Osteocyte (in vitro differentiated cells): Measurements from ENCODE around the gene AOPEP. TPM values are rescaled to one million over a fixed set of nuclear protein-coding genes. Genes with fewer than 3 reads are reported as not detected.

Experiments used
- DNase-seq: peaks from one replicate; pipeline ENCODE4 v3.0.0; 2021; ENCODE audit warnings: mixed read lengths; ENCODE audit not compliant: unreplicated experiment; ENCODE audit errors: extremely low spot score
- H3K27ac Mint-ChIP-seq: one replicate; pipeline ENCODE4 v1.8.0; 2021; ENCODE audit warnings: mild to moderate bottlenecking, mixed read lengths; ENCODE audit not compliant: unreplicated experiment
- H3K27me3 Mint-ChIP-seq: one replicate; pipeline ENCODE4 v1.8.0; 2021; ENCODE audit warnings: mixed read lengths; ENCODE audit not compliant: unreplicated experiment
- H3K36me3 Mint-ChIP-seq: one replicate; pipeline ENCODE4 v1.8.0; 2021; ENCODE audit warnings: mixed read lengths; ENCODE audit not compliant: unreplicated experiment
- H3K4me1 Mint-ChIP-seq: one replicate; pipeline ENCODE4 v1.8.0; 2021; ENCODE audit warnings: mixed read lengths; ENCODE audit not compliant: unreplicated experiment
- H3K4me3 Mint-ChIP-seq: one replicate; pipeline ENCODE4 v1.8.0; 2021; ENCODE audit warnings: mild to moderate bottlenecking, moderate library complexity, mixed read lengths; ENCODE audit not compliant: unreplicated experiment
- H3K9me3 Mint-ChIP-seq: one replicate; pipeline ENCODE4 v1.8.0; 2021; ENCODE audit warnings: mixed read lengths; ENCODE audit not compliant: unreplicated experiment
- total RNA-seq: library from RNA; stranded (reverse); gene quantifications from 2 replicates; pipeline ENCODE4 v1.2.1, GENCODE V29; 2021
- TF ChIP-seq, protein P1 (sequence below): fragments of 200-600 bp; sonication (generic); IDR thresholded peaks from 2 replicates; pipeline ENCODE4 v1.5.0; 2021; ENCODE audit warnings: antibody characterized with exemption, mild to moderate bottlenecking, moderate library complexity

Gene AOPEP
- total RNA-seq, 1 donor from 2014 or later, result 108 TPM

DNA sequence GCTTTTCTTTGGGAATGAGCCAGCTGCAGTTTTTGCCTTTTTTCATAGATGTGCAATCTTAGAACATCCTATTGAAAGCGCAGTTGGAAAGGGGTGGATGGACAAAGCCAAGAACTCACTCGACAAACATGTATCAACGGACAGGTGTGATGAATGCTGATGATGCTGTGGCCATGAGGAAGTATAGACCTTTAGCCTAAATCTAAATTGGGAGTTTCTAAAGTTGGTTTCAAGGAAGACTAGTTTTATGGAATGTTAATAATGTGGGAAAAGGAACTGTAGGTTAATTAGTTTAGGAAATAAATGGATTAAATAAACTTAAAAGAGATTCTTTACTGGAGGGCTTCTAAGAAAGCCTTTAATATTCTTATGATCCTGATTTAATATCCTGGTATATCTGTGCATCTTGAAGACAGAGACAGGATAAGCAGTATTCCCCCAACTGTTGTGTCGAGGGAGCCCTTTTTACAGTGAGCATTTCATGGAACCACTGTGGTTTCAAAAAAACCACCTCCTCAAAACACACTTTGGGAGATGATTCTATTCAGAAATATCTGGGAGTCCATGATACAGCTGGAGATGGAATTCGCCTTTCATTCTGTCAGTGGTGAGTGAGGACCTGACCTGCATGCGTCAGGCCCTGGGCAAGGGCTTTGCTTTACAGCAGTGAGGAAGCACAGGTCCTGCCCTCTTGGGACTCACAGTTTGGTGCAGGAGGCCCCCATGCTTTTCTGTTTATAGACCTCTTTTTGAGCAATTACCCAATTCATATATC is 82.6 kb downstream of the AOPEP start:
- Mint-ChIP-seq H3K4me1 (peaks cover 70% of the 10 kb centered on the region), H3K27me3 (no peaks in the 10 kb centered on the region), H3K4me3 (no peak overlapping the region), H3K36me3 (peaks cover 11% of the 10 kb centered on the region), H3K9me3 (no peaks in the 10 kb centered on the region), H3K27ac (no peak overlapping the region)
- TF ChIP-seq, protein P1, sequence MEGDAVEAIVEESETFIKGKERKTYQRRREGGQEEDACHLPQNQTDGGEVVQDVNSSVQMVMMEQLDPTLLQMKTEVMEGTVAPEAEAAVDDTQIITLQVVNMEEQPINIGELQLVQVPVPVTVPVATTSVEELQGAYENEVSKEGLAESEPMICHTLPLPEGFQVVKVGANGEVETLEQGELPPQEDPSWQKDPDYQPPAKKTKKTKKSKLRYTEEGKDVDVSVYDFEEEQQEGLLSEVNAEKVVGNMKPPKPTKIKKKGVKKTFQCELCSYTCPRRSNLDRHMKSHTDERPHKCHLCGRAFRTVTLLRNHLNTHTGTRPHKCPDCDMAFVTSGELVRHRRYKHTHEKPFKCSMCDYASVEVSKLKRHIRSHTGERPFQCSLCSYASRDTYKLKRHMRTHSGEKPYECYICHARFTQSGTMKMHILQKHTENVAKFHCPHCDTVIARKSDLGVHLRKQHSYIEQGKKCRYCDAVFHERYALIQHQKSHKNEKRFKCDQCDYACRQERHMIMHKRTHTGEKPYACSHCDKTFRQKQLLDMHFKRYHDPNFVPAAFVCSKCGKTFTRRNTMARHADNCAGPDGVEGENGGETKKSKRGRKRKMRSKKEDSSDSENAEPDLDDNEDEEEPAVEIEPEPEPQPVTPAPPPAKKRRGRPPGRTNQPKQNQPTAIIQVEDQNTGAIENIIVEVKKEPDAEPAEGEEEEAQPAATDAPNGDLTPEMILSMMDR, result no peak
- no peak for DNase-seq

DNA sequence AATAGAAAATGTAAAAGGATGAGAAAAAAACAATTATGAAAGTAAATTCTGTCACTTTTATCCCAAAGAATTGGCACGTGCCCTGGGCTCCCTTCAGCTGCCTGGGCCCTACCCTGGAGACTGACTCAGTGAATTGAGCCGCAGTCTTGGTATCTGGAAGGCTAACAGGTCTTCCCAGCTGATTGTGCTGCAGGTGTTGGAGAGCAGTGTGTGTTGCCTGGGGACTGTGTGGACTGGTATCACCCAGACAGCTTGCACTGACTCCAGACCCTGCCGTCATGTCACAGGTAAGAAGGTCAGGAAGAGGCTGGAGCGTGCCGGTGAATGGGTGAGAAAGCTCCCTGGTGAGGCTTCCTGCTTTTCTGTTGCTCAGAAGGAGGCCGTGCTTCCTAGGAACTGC is 83.3 kb downstream of the AOPEP start:
- Mint-ChIP-seq H3K36me3 (peaks cover 11% of the 10 kb centered on the region), H3K4me3 (no peak overlapping the region), H3K27ac (no peak overlapping the region), H3K27me3 (no peaks in the 10 kb centered on the region), H3K9me3 (no peaks in the 10 kb centered on the region), H3K4me1 (peaks cover 65% of the 10 kb centered on the region)
- TF ChIP-seq, protein P1, result no peak
- no peak for DNase-seq

DNA sequence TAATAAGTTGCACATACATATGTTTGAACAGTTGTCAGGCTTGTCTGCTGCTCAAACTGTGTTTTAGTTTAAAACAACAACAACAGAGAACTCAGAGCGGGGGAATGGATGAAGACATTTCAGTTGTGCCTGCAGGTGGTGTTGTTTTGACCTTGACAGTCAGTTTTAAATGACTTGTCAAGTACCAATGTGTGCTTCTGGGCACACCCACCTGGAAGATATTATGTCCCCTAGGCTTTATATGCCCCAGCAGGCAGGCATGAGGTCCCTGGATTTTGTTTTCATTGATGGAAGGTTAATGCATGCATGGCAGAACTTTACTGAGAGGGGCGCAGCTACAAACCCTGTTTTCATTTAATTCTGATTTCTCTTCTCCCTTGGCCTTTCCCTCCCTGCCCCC is 84.6 kb downstream of the AOPEP start:
- H3K9me3 Mint-ChIP-seq, result no peaks in the 10 kb centered on the region
- TF ChIP-seq, protein P1, result peak; percentile 10
- H3K36me3 Mint-ChIP-seq, result peaks cover 11% of the 10 kb centered on the region
- H3K27ac Mint-ChIP-seq, result peak overlapping the region; percentile 69
- no peak overlapping the region for H3K4me3 Mint-ChIP-seq
- H3K4me1 Mint-ChIP-seq, result peaks cover 52% of the 10 kb centered on the region
- no peaks in the 10 kb centered on the region for H3K27me3 Mint-ChIP-seq
- no peak for DNase-seq

DNA sequence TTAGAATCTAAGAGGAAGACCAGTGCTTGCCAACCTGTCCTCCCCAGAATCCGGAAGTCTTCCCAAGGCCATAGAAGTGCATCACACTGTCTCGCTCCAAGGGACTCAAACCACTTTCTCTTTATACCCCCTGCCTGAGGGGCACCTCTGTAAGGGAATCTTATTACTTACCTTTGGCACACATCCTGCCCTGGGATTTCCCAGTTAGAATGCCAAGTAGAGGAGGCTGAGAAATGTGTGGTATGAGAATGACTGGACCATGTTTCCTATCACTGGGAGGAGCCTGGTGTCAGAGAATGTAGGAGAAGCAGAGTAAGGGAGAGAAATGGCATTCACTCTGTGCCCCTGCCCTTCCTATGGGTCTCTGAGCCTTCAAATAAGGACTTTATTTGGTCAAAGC is 85.8 kb downstream of the AOPEP start:
- no peak for DNase-seq
- H3K36me3 Mint-ChIP-seq, result peaks cover 9% of the 10 kb centered on the region
- H3K27ac Mint-ChIP-seq, result no peak overlapping the region
- no peak overlapping the region for H3K4me3 Mint-ChIP-seq
- TF ChIP-seq, protein P1, result no peak
- no peaks in the 10 kb centered on the region for H3K27me3 Mint-ChIP-seq
- H3K9me3 Mint-ChIP-seq, result no peaks in the 10 kb centered on the region
- H3K4me1 Mint-ChIP-seq, result peaks cover 44% of the 10 kb centered on the region

DNA sequence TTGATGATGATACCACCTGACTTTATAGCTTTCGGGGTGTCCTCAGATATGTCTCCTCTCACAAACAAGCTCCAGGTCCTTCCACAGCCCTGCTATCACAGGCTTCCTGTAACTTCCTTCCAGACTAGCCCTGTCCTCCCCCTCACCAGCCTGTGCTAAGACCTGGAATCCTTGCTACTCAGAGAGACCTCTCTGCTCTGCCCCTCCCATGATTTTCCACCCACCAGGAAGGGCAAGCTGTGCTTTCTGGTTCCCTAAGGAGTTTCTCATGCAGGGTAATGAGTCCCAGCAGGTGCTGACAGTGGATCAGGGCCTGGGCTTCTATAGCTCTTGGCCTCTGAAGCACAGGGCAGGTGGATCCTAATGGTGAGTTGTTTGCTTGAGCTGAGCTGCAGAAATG is 86.9 kb downstream of the AOPEP start:
- no peak overlapping the region for H3K4me3 Mint-ChIP-seq
- no peaks in the 10 kb centered on the region for H3K9me3 Mint-ChIP-seq
- no peaks in the 10 kb centered on the region for H3K27me3 Mint-ChIP-seq
- peaks cover 49% of the 10 kb centered on the region for H3K4me1 Mint-ChIP-seq
- peaks cover 7% of the 10 kb centered on the region for H3K36me3 Mint-ChIP-seq
- no peak for DNase-seq
- TF ChIP-seq, protein P1, result no peak
- no peak overlapping the region for H3K27ac Mint-ChIP-seq
